Left colon (tissue), 2 donors: ENCODE data around the gene SIAH2. TPM values are rescaled to one million over a fixed set of nuclear protein-coding genes. Genes with fewer than 3 reads are reported as not detected.

ENCODE experiments used
- ATAC-seq: fragments of 200-7000 bp; cut with Tn5 transposase; one replicate; pipeline ENCODE4 v1.9.1; 2020; ENCODE audit warnings: mild to moderate bottlenecking, moderate library complexity
- DNase-seq, 2 donors: peaks; one replicate each; pipeline ENCODE4 v3.0.0-alpha.2; 2020
- intact Hi-C, 2 donors: fragments of 100-400 bp; cut with DNase I in 1 of 2; cut with micrococcal nuclease in 1 of 2; formaldehyde crosslinking; loops; one replicate each; pipeline versions ENCODE4 v1.11.2 to v1.14.0; 2022; cut with DNase I, micrococcal nuclease
- total RNA-seq, 2 donors: library from RNA; stranded (reverse); fragmentation: NEBNext Ultra II Directional; extraction: Animal tissue kit (Norgen Biotek cat#: 25700); gene quantifications; one replicate each; pipeline ENCODE4 v1.2.1, GENCODE V29; 2021
- donor health status: DM: no; HTN: no; CAD: no.
- donor health status: DM: yes; HTN: yes; CAD: no.

The SIAH2 gene
- total RNA-seq, 2 donors from 2014 or later, result 24.1 to 25.4 TPM

DNA sequence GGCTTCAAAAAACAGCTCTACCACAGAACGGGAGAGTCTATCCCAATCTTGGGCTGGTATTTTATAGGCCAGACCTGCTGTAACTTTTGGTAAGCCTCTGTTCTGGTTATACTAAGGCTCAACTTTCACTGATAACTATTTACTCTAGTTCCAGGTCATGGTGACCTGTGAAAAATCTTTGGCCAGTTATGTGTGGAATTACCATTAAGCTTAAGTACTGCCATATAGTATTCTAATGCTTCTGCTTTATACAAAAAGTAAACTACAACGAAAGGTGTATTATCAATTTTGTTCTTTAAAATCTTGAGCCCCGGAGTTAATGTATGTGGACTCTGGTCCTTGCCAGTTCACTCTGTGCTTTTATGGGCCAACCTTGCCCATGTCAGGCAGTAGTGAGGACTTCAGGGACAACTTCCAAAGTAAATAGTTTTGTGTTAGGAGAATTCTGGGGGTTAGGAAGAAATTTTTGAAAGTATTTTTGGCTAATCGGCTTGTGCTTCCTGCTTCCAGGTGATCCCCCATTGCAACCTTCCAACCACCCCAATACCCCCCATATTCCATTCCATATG lies 6.4 kb downstream of the SIAH2 start:
- intact Hi-C loops, result no loop called here
- ATAC-seq, result peak; percentile 61
- DNase-seq, result peak in 1 of 2 donors; percentile 53

DNA sequence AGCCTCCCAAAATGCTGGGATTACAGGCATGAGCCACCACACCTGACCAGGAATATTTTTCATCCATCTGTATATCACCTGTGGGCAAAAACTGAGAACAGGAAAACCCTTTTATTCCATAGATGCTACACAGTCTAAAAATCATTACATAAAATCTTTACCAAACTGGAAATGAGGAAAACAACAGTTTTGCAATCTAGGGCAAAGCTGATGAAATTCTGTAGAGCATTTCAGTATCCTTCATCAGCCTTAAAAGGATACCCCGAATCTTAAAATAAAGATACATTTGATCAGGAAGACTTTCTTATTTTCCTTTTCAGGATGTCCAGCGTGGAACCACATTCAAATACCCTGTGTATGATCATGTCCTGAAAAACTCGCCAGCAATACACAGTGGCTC lies 7.1 kb downstream of the SIAH2 start:
- DNase-seq (no peak), ATAC-seq (no peak)
- intact Hi-C loops, result no loop called here

DNA sequence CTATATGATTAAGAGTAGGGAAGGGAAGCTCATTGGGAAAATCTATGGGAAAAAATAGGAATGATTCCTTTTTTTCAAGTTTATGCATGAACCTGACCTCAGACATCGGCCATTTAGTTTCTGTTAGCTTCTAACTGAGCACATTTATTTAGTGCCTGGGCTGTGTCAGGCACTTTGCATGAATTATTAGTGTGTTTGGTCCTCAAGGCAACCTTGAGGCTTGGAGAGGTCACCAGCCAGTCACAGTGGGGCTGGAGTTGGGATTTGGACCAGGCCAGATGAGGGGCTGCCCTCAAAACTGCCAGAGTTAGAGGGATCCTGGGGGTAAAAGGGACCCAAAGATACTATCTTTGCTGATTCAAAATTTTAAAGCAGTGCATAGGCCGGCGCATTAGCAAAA lies 8.1 kb downstream of the SIAH2 start:
- intact Hi-C loops, result no loop called here

DNA sequence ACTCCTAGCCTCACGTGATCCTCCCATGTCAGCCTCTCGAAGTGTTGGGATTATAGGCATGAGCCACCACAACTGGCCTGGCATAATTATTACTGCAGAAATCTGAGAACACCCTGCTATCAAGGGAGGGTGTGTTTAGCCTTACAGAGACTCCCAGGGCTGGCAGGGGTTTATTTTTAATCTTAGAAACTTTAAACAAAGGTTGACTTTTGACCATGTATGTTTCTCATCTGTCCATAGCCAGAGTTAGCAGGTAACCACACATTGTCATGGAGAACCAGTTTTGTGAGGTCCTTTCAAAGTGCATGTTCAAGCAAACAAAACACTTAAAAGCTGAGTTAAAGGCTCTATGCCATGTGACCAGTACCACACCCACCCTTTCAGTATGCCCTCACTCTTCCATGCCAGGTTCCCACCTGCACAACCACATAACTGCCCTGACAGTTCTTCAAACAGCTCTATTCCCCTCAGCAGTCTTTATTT lies 11.1 kb downstream of the SIAH2 start:
- ATAC-seq (peak; percentile 86), DNase-seq (peak in 1 of 2 donors; percentile 44)
- intact Hi-C loops, result no loop called here

More for the DNA sequence above, 8.1 kb downstream of the SIAH2 start:
- no peak for ATAC-seq
- no peak for DNase-seq

DNA sequence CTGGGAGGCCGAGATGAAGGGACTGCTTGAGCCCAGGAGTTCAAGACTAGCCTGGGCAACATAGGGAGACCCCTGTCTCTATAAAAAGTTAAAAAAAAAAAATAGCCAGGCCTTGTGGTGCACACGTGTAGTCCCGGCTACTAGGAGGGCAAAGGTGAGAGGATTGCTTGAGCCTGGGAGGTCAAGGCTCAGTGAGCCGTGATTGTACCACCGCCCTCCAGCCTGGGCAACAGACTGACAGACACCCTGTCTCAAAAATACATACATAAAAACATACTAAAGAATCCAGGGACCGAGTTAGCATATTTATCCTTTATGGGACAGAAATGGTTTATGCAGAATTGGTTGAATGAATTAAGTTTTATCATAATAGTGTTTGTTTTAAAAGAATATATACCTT lies 13.7 kb downstream of the SIAH2 start:
- ATAC-seq (no peak), DNase-seq (no peak)
- intact Hi-C loops, result no loop called here

DNA sequence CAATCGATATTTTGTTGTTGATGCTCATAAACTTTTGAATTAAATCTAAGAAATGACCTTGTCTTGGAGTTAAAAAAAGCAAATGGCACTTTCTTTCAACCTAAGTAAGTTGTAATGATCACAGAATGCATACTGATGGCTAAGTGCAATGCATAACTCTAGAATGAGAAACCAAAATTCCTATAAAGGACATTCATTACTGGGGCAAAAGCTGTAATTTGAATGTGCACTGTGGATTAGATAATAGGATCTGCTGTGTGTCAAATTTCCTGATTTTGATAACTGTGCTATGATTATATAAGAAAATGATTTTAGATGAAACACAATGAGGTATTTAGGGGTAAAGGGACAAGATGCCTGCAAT lies 14.3 kb downstream of the SIAH2 start:
- ATAC-seq (no peak), DNase-seq (no peak)
- intact Hi-C loops, result no loop called here

DNA sequence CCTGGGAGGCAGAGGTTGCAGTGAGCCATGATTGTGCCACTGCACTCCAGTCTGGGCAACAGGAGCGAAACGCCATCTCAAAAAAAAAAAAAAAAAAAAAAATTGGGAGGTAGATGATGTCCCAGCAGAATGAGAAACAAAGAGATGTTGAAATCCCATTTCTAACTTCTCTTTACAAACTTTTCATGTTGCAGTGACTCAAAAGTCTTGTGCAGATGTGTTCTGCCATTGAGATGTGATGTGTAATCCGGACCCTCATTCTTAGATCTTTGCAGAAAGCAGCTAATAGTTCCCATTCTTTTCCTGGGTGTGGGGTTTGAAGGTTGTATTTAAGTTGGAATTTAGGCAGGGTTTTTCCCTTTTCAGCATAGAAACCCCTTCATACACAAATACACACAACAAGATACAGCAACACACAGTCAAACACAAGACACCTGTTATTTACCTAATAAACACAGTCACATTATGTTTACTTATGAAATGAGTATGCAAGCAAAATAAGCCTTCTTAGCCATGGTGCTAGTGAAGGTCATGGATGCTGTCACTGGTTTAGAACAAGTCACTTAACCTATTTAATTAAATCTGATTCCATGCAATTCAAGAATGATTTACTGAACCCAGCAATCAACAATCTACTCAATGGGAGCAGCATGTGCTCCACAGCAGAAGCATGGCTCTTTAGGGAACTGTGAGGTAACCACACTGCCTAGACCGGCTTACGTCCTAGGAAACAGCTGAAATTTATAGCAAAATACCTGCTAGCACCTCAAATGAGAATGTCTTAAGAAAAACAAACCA lies 14.9 kb downstream of the SIAH2 start:
- DNase-seq (no peak), ATAC-seq (no peak)
- intact Hi-C loops, result no loop called here

DNA sequence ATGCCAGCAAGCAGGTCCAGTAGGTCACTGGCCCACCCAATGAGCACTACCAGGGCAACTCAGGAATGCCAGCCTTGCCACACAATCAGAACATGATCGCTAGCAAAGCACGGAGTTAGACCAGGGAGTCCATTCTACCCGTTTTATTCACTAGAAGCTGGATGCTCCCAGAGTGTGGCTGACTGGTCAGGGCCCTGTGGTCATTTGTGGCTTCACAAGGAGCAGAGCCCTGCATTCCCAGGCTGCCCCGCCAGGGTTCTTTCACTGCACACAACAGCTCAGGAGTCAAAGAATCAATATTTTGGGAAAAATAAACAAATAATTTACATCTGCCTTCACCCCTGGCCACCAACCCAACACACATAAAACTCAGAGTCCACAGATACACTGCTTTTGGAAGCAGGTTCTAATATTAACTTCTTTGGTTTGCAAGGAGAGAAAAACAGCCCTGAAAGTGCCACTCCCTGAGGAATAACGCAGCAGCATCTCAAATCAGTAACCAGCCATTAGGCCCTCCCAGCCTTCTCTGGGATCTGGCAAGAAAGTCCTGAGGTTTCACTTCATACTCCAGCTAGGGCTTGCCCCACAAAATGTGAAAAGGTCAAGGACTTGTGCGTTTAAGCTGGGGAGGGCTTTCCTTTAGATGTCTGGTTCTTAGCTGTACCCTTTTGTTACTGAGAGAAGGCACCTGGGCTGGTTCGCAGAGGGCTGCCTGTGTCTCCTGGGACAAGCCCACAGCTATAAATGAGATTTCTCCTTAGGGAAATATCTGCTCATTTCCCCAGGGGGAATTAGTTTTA lies 16.0 kb downstream of the SIAH2 start:
- no peak for ATAC-seq
- intact Hi-C loops, result no loop called here
- no peak for DNase-seq

DNA sequence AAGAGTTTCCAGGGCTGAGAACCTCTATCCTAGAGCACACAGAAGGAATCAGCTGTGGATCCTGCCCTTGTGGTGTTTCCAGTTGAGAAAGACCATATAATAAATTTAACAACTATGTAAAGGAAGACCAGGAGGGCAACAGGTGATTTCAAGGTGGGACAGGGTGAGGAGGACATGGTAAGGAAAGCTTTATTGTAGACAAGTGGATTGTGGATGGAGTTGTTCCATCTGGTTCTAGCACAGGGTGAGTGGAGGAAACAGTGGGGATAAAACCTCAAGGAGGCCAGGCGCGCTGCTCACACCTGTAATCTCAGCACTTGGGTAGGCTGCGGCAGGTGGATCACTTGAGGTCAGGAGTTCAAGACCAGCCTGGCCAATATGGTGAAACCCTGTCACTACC lies 17.1 kb downstream of the SIAH2 start:
- no peak for ATAC-seq
- intact Hi-C loops, result no loop called here
- no peak for DNase-seq

DNA sequence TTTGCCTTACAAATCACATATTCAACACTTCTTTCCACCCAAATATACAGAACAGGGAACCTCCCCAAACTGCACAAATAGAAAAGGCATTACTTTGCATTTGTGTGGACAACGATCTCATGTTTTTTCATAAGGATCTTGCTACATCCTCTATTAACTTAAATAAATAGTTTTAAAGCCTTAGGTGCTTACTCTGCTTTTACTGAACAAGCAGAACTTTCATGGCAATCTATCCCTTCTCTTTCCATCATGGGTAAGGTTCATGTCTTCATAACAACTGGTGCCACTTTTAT lies 18.1 kb downstream of the SIAH2 start:
- DNase-seq (no peak), ATAC-seq (no peak)
- intact Hi-C loops, result no loop called here

DNA sequence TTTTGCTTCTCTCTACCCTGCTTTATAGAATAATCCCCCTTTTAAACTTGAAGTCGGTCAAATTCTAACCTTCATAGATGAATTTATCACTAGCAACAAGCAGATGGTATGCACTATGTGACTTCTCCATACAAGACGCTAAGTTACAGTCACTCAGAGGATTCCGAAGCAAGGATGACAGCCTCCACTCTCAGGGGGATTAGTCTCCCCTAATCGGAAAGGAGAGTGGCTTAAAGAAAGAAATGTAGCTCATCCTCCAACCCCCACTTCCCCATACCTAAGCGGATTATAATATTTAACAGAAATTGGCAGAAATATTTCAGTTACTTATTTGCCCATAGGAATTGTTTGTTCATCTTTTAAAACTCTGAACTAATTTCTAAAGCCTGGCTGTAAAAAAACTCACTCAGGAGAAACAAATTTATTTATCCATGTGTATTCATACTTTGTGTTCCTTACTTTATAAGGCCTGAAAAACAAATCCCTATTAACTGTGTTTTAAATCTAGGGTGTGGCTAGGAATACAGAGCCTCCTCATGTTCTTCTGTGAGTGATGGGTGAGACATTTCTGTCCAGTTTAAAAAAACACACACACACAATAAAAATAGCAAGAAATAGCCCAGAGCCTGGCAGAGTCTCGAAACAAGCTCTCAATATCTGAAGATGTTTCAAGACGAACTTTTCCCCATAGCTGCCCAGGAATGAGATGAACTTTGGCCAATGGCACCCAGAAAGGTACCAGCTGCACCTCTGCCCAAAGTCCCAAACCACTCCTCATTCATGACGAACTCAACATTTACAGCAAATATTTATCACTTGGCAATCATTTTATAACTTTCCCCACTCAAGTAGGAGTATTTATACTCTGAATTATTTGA lies 18.7 kb downstream of the SIAH2 start:
- intact Hi-C loops, result no loop called here

DNA sequence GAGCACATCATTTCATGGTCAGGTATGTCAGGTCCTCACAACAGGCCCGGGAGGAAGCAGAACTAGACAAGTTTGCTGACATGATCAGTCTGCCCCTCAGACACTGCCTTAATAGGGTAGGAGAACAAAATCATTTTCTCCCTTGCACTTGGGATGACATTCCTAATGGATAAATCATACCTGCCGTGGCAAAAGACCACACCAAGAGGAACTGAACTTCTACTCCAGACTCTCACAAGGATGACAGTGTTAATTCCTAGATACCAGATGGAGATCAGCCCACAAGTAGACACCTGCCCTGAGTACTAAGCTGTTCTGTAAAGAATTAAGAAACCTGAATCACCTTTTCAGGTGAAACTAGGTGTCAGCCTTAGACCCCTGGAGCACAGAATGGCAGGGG lies 19.5 kb downstream of the SIAH2 start:
- DNase-seq, result no peak
- intact Hi-C loops, result no loop called here
- ATAC-seq, result no peak

More for the DNA sequence above, 18.7 kb downstream of the SIAH2 start:
- DNase-seq (no peak), ATAC-seq (peak; percentile 47)

DNA sequence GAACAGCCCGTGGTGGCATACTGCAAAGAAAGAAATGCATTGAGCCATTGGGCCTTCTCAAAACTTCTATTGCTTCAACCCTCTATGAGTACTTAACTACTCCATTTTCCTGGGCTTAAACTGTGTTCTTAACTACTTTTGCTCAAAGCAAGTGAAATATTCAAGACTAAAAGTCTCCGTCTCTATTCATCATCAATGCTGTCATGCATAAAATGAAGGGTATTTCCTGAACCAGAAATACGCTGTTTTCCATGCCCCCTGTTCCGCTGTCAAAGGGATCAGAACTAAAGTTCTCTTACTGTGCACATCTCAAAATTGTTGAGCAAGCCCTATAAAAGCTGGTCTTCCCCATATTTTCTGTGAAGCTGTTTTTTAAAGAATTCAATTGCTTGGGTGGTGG lies 20.3 kb downstream of the SIAH2 start:
- DNase-seq (no peak), ATAC-seq (no peak)
- intact Hi-C loops, result no loop called here

DNA sequence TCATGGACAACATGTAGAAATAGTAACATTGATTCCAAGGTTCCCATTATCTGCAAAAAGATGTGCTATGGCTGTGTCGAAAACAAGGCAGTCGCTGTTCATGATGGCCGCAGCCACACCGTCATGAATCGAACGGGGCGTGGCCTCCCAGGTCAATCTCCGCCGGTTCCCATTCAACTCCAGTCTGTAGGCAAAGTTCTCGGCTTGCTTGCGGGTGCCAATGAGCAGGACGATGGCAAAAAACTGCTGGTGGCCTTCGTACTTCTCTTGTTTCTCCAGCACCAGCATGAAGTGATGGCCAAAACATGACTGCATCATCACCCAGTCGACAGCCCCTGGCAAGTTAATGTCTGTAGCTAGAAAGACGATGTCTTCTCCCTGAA lies 20.8 kb downstream of the SIAH2 start:
- intact Hi-C loops, result no loop called here
- DNase-seq (no peak), ATAC-seq (no peak)

DNA sequence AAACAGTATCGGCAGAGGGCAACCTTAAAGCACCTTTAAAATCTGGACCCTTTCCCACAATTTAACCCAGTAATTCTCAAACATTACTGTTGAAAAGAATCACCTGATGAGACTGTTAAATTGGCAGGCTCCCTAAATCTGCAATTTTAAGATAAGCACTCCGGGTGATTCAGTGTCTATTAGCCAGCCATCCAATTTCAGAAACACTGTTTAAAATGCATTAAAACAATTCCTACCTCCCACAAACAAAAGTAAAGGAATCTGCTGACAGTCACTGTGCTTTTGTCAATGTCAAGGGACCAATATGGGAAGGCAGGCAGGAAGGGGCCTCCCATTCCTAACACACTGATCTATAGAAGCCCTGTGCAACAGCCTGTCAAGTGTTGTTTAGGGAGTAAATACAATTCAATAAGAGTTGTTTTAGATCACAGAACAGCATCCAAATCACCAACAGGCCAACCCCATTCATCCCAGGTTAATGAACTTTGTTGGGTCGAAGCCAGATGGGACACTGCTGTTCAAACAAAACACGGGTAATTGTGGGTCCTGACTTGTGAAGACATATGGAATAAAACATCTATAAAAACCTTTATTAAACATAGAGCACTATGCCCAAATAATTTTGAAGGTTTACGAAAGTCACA lies 21.4 kb downstream of the SIAH2 start:
- ATAC-seq, result no peak
- intact Hi-C loops, result no loop called here
- DNase-seq, result no peak

DNA sequence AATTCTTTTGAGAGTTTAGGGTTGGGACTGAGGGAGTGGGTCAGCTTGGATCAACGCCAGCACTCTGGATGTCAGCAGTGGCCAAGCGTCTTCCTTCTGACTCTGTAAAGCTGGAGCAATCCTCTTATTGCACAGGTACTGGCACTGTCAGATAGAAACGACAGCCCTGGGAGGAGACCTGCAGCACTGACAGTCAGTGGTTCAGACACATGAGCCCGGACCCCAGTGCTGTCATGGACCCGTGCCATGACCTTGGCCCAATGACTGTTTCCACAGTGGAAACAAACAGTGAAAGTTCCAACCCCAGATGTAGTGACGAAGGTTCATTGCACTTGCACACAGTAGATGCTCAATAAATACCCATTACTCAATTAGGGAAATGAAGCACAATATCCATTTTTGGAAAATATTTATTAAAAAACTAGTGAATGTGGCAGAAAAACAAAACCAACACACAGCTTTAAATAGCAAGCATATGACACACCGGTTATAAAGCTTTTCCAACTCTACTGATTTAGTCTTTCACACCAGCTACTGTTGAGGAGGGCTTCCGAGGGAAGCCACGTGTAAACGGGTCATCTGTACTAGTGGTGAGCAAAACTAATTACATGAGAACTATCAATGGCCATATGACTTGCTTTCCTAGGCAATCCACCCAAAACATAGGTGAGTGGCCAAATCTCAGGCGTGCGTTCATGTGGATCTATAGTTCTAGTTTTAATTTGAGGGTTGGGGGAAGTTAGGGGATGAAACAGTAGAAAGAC lies 22.1 kb downstream of the SIAH2 start:
- ATAC-seq (no peak), DNase-seq (no peak)

DNA sequence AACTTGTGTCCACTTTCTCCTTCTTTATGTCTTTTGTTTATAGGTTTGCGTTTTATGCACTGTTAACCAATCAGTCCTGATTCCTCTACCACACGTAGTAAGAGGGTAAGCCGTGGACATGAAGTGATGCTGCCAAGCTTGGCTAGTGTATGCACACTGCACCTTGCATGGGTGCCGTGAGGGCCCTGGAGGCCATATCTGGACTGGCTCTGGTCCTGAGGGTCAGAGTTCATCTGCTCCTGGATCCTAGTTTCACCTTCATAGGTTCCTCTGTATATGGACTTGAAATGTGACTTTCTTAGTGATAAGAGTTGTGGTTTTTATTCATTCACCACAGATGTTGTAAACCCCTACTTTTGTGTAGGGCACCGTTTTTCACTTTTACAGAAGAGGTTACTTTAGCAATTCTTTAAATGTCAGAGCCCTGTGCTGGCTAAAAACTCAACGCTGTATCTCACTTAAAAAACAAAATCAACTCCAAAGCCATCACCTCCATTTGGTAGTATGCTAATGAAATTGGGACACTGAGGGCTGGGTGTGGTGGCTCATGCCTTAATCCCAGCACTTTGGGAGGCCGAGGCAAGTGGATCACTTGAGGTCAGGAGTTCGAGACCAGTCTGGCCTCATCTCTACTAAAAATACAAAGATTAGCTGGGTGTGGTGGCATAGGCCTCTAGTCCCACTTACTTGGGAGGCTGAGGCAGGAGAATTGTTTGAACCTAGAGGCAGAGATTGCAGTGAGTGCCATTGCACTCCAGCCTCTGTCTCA lies 22.9 kb downstream of the SIAH2 start:
- DNase-seq, result no peak
- intact Hi-C loops, result no loop called here
- no peak for ATAC-seq

More for the DNA sequence above, 22.1 kb downstream of the SIAH2 start:
- intact Hi-C loops, result no loop called here
